Measurements from ENCODE around the gene TRPC4AP.

TRPC4AP gene

DNA sequence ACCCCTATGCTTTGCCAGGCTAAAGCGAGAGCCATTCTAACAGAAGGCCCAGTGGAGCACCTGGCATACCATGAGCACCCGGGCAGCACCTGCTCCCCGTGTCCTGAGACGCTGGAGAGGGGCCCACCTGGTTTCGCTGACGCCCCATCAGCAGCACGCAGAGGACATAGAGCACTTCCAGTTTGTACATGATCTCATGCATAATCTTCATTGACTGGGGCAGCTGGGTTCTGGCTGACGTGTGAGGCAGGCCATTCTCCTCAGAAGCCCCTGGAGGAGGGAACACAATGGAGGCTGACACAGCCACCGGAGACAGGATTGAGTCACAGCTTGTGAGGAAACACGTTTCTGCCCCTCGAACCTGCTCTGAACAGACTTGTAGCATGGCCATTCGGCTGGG, 71.5 kb downstream of the TRPC4AP start:
- Mint-ChIP-seq H3K4me1 (ENCODE audit: low read depth) (no peaks in the 10 kb centered on the region), H3K27ac (no peak overlapping the region), H3K4me3 (no peak overlapping the region), H3K27me3 (no peaks in the 10 kb centered on the region), H3K36me3 (ENCODE audit: low read depth) (peaks cover 28% of the 10 kb centered on the region), H3K9me3 (no peaks in the 10 kb centered on the region)

DNA sequence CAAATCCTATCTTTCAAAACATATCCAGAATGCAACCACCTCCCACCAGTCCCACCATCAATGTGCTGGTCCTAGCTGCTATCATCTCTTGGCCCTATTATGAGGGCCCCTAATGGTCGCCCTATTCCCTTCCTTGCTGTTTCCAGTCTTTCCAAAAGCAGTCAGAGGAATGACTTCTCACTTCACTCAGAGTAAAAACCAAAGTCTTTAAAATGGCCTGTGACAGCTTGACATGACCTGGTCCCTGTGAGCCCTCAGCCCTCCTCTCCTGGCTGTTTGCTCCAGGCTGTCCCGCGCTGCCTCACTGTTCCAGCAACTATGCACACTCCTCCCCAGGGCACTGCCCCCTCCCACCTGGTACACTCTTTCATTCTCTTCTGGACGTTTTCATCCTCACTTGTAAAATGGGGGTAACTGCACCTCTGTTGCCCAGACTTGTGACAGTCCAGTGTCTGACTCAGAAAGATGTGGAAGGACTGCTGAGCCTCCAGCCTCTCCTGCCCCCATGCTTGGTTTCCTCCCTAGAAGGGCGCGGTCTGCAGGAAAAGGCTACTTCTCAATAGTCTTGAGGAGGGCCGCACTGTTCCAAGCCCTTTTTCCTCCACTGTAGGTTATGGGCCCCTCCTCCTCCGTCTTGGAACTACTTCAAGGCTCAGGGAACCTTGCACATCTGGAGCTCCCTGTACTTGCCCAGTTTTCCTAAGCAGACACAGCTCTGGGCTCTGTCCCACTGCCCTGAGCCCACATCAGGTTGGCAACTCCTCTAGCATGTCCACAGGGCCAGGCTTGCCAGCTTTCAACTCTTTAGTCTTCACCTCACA, 72.3 kb downstream of the TRPC4AP start:
- no peaks in the 10 kb centered on the region for H3K9me3 Mint-ChIP-seq
- no peaks in the 10 kb centered on the region for H3K4me1 Mint-ChIP-seq (ENCODE audit: low read depth)
- peak overlapping the region; percentile 6 for H3K27ac Mint-ChIP-seq
- H3K27me3 Mint-ChIP-seq: no peaks in the 10 kb centered on the region
- no peak overlapping the region for H3K4me3 Mint-ChIP-seq
- H3K36me3 Mint-ChIP-seq (ENCODE audit: low read depth): peaks cover 27% of the 10 kb centered on the region

DNA sequence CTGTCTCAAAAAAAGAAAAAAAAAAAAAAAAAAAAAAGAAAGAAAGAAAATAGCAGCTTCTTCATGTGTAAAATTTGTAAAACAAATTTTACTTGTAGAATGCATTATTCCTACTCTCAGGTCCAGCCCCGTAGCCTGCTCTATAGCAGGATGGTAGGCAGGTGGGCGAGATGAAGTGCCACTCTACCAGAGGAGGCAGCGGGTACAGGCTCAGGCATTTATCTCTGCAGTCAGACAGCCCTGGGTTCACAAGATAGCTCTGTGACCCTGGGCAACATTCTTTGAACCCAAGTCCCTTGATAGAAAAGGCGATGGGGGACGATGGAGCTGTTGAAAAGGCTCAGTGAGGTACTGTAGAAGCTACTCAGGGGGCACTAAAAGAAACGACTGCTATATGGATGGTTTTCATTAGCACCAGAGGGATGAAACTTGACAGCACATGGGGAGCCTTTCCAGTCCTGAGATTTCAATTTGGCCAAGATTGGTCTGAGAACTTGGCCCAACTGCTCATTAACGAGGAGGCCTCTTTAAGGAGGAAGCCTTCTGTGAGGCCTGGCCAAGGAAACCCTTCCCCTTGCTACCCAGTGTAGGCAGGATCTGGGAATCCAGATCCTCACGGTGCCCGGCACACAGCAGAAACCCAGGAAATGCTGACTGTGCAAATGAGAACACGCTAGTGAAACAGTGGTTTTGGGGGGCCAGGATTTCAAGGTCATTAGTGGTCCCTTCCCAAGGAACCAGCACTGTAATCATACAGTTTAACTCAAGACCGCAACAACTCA, 73.8 kb downstream of the TRPC4AP start:
- Mint-ChIP-seq H3K27me3 (no peaks in the 10 kb centered on the region), H3K9me3 (no peaks in the 10 kb centered on the region), H3K27ac (no peak overlapping the region), H3K4me3 (no peak overlapping the region), H3K4me1 (ENCODE audit: low read depth) (no peaks in the 10 kb centered on the region), H3K36me3 (ENCODE audit: low read depth) (peaks cover 35% of the 10 kb centered on the region)

DNA sequence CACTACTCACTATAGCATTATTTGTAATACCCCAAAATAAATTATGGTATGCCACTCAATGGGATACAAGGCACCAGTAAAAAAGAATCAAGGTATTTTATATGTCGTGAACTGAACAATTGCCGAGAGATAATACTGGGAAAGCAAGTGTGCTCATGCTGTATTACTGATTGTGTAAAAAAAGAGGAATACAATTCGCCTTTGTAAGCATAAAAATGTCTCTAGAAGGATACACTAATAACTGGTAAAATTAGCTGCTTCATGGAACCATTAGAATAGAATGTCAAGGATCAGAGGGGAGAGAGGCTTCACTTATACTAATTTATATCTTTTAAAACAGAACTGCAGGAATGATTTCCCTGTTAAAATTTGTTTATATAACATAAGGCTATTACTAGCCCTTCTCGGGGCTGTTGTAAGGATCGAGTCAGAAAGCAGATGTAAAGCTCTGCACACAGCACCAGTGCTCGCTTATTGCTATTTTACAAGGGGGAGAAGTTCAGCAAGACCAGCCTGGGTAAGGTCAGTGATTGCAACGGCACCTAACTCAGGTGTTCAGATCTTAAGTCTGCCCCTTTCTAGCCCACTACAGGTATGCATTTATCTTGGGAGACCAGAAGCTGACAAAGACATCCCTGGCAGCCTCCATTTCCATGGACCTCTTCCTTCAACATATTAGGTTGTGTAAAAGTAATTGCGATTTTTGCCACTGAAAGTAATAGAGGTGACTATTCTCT, 75.3 kb downstream of the TRPC4AP start:
- no peaks in the 10 kb centered on the region for H3K4me1 Mint-ChIP-seq (ENCODE audit: low read depth)

DNA sequence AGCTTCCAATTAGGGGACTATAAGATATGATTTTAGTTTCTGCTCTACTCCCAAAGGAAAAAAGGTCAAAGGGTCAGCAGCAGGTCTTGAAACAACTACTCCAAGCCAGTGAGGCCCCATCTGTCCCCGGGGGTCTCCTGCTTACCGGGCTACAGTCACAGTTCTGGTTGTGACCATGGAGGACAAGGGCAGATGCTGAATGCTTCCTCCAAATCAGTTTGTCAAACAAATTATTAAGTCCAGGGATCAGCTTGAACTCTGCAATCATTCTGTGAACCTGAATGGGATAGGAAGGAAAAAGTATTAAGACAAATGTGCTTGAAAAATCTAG, 76.8 kb downstream of the TRPC4AP start:
- Mint-ChIP-seq H3K36me3 (ENCODE audit: low read depth) (peaks cover 55% of the 10 kb centered on the region), H3K9me3 (no peaks in the 10 kb centered on the region), H3K27me3 (no peaks in the 10 kb centered on the region), H3K27ac (no peak overlapping the region), H3K4me1 (ENCODE audit: low read depth) (no peaks in the 10 kb centered on the region), H3K4me3 (no peak overlapping the region)

More for the DNA sequence above, 75.3 kb downstream of the TRPC4AP start:
- no peak overlapping the region for H3K4me3 Mint-ChIP-seq
- no peaks in the 10 kb centered on the region for H3K9me3 Mint-ChIP-seq
- peaks cover 45% of the 10 kb centered on the region for H3K36me3 Mint-ChIP-seq (ENCODE audit: low read depth)
- H3K27ac Mint-ChIP-seq: no peak overlapping the region
- no peaks in the 10 kb centered on the region for H3K27me3 Mint-ChIP-seq

DNA sequence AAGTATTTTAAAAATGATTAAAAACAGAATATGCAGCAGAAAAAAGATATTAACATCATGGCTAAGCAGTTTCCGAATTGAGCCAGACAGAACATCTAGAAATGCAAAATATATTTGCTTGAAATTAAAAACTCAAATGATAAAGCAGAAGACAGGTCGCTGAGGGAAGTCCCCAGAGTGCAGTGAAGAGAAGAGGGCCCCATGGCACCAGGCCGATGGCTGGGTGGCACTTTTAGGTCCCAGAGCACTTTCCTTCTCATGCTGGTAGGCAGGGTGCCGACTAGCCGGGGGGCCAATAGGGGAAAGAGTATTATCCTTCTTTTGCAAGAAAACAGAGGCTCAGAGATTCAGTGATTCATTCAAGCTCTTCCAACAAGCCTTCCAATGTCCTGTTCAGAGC, 78.1 kb downstream of the TRPC4AP start:
- Mint-ChIP-seq H3K9me3 (no peaks in the 10 kb centered on the region), H3K27ac (peak overlapping the region; percentile 49), H3K4me3 (no peak overlapping the region), H3K27me3 (no peaks in the 10 kb centered on the region), H3K4me1 (ENCODE audit: low read depth) (no peaks in the 10 kb centered on the region), H3K36me3 (ENCODE audit: low read depth) (peaks cover 61% of the 10 kb centered on the region)

DNA sequence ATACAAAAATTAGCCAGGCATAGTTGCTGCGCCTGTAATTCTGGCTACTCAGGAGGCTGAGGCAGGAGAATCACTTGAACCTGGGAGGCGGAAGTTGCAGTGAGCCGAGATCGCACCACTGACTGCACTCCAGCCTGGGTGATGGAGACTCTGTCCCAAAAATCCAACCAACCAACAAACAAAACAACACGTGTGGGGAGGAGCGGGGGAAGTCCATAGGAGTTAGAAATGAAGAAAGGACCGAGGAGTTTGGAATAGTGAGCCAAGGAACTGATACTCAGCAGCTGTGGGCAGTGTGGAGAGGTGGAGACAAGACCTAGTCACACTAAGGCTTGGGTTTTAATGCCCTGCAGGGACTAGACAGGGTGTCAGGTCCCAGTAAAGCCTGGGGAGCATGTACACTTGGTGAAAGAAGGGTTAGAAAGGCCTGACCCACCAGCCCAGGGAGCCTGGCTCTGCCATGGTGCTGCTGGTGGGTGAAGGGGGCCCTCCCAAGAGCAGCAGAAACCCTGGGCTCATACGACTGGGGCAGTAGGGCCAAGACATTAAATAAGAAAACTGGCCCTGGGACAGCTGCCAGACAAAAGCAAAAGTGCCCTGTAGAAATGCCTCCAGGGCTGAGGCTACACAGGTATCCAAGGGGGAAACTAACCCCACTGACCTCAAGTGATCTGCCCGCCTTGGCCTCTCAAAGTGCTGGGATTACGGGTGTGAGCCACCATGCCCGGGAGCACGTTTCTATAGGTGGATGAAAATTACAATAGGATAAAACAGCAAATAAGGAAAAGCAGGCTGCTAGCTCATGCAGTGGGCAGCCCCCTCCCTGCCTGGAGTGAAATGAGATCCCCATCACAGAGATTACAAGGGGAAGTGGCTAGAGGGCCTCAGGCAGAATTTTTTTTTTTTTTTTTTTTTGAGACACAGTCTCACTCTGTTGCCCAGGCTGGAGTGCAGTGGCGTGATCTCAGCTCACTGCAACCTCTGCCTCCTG, 78.9 kb downstream of the TRPC4AP start:
- peaks cover 69% of the 10 kb centered on the region for H3K36me3 Mint-ChIP-seq (ENCODE audit: low read depth)
- no peaks in the 10 kb centered on the region for H3K27me3 Mint-ChIP-seq
- no peak overlapping the region for H3K4me3 Mint-ChIP-seq
- no peaks in the 10 kb centered on the region for H3K9me3 Mint-ChIP-seq
- H3K4me1 Mint-ChIP-seq (ENCODE audit: low read depth): no peaks in the 10 kb centered on the region
- H3K27ac Mint-ChIP-seq: peak overlapping the region; percentile 49

DNA sequence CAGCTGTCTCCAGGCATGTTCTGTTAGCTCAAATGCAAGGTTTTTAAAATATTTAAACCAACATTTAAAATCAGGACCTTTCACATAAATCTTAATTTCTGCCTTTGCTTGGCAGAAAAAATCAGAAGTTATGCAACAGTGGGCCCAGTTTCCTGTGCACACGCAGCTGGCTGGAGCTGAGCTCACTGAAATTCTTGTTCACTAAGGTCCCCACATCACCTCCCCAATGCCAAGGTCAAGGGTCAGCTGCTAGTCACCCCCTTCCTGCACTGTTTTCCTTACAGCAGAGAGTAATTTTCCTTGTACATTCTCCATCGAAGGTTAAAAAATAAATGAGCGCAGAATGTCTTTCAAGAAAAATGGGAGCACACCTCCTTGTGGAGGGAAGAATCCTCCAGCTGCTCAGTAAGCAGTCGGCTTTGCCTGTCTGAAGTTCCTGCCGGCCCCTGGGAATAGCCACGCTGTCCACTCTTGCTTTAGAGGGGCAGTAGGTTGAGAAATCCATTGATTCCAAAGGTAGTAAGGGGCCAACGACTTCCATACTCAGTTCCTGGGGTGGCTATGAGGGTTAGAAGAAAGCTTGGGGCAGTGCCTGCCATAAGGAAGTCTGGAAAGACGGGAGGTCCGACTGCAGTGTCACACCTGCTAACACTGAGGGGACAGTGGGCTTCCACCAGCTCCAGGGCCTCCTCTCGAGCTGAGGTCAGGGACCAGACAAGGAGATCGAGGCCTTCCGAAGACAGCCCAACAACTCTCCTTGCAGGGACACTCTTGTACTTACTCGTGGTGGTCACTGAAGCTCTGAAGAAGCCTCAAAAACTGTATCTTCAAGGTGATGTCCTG, 80.2 kb downstream of the TRPC4AP start:
- no peaks in the 10 kb centered on the region for H3K27me3 Mint-ChIP-seq
- no peak overlapping the region for H3K4me3 Mint-ChIP-seq
- H3K36me3 Mint-ChIP-seq (ENCODE audit: low read depth): peaks cover 70% of the 10 kb centered on the region
- H3K9me3 Mint-ChIP-seq: no peaks in the 10 kb centered on the region
- no peaks in the 10 kb centered on the region for H3K4me1 Mint-ChIP-seq (ENCODE audit: low read depth)
- H3K27ac Mint-ChIP-seq: no peak overlapping the region

DNA sequence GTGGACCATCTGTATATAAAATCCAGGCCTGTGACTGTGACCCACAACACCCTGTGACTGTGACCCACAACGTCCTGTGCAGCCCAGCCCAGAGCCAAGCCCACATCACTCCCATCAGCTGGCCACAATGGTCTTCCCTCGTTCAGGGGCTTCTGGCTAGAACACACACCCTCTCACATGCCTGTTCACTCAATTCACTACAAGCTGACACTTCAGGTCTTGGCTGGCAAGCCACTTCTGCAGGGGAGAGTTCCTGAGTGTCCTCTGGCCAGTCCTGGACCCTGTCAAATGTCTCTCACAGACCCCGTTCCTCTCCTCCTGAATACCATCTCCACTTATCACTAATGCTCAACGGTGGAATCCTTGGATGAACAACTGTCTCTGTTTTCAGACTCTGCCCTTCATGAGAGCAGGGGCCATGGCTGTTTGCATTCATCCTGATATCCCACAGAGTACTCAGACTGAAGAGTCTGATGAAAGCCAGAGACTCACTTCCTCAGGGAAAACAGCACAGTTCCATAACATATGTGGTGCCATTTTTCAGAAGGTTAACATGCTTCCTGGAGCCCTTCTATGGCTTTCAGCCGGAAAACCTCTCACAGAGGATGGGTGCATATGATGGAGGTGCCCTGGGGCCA, 80.9 kb downstream of the TRPC4AP start:
- Mint-ChIP-seq H3K27me3 (no peaks in the 10 kb centered on the region), H3K4me3 (no peak overlapping the region), H3K36me3 (ENCODE audit: low read depth) (peaks cover 65% of the 10 kb centered on the region)

DNA sequence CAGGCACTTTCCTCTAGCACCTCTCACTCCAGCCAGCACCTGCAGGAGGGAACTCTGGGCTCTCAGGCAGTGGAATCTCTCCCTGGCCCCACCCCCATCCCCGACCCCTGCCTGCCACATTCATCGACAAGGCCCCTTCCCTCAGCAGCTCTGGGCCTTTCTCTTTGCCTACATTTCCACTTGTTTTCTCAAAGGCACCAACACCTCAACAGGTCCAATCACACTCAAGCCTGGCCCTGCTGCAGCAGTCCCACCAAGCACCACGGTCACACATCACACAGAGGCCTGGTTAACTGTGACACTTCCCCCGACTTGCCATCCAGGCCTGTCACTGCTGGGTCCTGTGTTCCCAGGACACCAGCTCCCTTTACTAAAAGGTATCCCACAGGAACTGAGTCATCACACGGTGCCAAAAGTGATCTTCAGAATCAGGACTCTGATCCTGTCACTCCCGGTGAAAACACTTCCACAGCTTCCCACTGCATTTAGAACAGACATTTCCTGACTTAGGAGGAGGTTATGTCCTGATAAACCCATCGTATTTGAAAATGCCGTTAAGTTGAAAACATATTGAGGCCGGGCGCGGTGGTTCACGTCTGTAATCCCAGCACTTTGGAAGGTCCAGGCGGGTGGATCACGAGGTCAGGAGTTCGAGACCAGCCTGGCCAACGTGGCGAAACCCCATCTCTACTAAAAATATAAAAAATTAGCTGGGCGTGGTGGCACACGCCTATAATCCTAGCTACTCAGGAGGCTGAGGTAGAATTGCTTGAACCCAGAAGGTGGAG, 82.0 kb downstream of the TRPC4AP start:
- Mint-ChIP-seq H3K36me3 (ENCODE audit: low read depth) (peaks cover 57% of the 10 kb centered on the region), H3K4me3 (no peak overlapping the region), H3K4me1 (ENCODE audit: low read depth) (no peaks in the 10 kb centered on the region), H3K27me3 (no peaks in the 10 kb centered on the region), H3K27ac (no peak overlapping the region), H3K9me3 (no peaks in the 10 kb centered on the region)

More for the DNA sequence above, 80.9 kb downstream of the TRPC4AP start:
- Mint-ChIP-seq H3K27ac (no peak overlapping the region), H3K9me3 (no peaks in the 10 kb centered on the region), H3K4me1 (ENCODE audit: low read depth) (no peaks in the 10 kb centered on the region)

DNA sequence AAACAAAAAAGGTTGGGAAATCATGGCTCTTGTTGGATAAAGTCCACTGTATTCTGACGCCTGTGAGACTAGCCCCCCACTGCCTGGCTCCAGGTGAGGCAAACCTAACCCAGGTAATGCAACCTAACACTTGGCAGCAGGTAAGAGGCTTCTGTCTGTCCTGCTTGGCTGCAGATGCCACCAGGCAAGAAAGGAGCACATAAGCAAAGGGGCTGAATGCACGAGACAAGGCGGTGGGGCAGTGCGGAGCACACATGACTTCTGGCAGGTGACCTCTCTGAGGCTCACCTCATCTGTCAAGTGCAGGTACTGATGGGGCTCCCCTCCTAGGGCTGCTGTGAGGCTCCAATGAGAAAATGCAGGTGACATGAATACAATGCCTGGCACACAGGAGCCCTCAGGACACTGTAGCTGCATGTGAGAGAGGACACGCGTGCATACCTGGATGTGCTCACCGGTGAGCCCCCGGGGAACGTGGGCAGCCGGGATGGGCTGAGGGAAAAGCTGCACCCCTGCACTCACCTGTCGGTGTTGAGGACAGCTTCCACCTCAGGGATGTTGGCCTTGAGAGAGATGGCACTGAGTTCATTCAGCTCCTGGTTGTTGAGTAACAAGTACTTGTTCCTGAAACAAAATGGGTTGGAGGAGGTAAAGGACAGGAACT, 82.8 kb downstream of the TRPC4AP start:
- Mint-ChIP-seq H3K36me3 (ENCODE audit: low read depth) (peaks cover 54% of the 10 kb centered on the region), H3K4me3 (no peak overlapping the region), H3K27me3 (no peaks in the 10 kb centered on the region), H3K27ac (no peak overlapping the region), H3K9me3 (no peaks in the 10 kb centered on the region), H3K4me1 (ENCODE audit: low read depth) (no peaks in the 10 kb centered on the region)

Measured in stimulated activated naive CD8-positive, alpha-beta T cell treated with anti-CD3 and anti-CD28 coated beads, Interleukin-15, Interleukin-2, amounts not matched to agents 100 ng/mL and 50 ng/mL, for 24 hours (primary cell).